Embryonic facial prominence (tissue), 1 donor: Measurements from ENCODE around the gene SPEN.
A peak's percentile ranks its signal among the peaks of the same experiment; 100 is the strongest.

Experiments used
- DNase-seq: peaks from one replicate; pipeline ENCODE4 v3.0.0-alpha.2; 2016; ENCODE audit errors: extremely low spot score

SPEN gene

GRCh38 chr1:15948595-15949452 lies 101.3 kb downstream of the SPEN start:
- peak; percentile 38 for DNase-seq

- DNase-seq, result peak; percentile 55
Observed at GRCh38 chr1:15949453-15950245, 102.1 kb downstream of the SPEN start.

- no peak for DNase-seq
Observed at GRCh38 chr1:15950302-15950701, 102.8 kb downstream of the SPEN start.

- no peak for DNase-seq
Observed at GRCh38 chr1:15950763-15951295, 103.3 kb downstream of the SPEN start.

GRCh38 chr1:15951341-15952153 lies 104.0 kb downstream of the SPEN start:
- DNase-seq, result no peak

- DNase-seq, result no peak
Observed at GRCh38 chr1:15952317-15953258, 105.1 kb downstream of the SPEN start.

- no peak for DNase-seq
Observed at GRCh38 chr1:15953294-15953771, 105.8 kb downstream of the SPEN start.

- no peak for DNase-seq
Observed at GRCh38 chr1:15953791-15954241, 106.3 kb downstream of the SPEN start.

GRCh38 chr1:15954316-15954715 lies 106.8 kb downstream of the SPEN start:
- no peak for DNase-seq

GRCh38 chr1:15955552-15955951 lies 108.0 kb downstream of the SPEN start:
- no peak for DNase-seq

GRCh38 chr1:15956150-15956549 lies 108.6 kb downstream of the SPEN start:
- DNase-seq, result no peak

GRCh38 chr1:15957221-15958095 lies 110.0 kb downstream of the SPEN start:
- no peak for DNase-seq

GRCh38 chr1:15958111-15958510 lies 110.6 kb downstream of the SPEN start:
- no peak for DNase-seq

- DNase-seq, result no peak
Observed at GRCh38 chr1:15958793-15959192, 111.3 kb downstream of the SPEN start.

- DNase-seq, result no peak
Observed at GRCh38 chr1:15959424-15959823, 111.9 kb downstream of the SPEN start.

GRCh38 chr1:15959827-15960446 lies 112.4 kb downstream of the SPEN start:
- no peak for DNase-seq

- no peak for DNase-seq
Observed at GRCh38 chr1:15960808-15961207, 113.3 kb downstream of the SPEN start.

GRCh38 chr1:15961492-15961891 lies 114.0 kb downstream of the SPEN start:
- DNase-seq, result no peak

- no peak for DNase-seq
Observed at GRCh38 chr1:15962176-15962575, 114.7 kb downstream of the SPEN start.
